GM18519 (cell line): Measurements from ENCODE around the gene CGREF1.
A peak's percentile ranks its signal among the peaks of the same experiment; 100 is the strongest.
"Not testable (repeated sequence)": the region's sequence is repeated elsewhere in the genome, so short reads cannot be mapped to it uniquely, and the experiment has no call there.

ENCODE experiments used
- ATAC-seq: cut with Tn5 transposase; IDR thresholded peaks from one replicate; pipeline ENCODE4 v1.9.1; 2021; ENCODE audit warnings: mild to moderate bottlenecking, moderate library complexity; ENCODE audit not compliant: unreplicated experiment, low FRiP score

CGREF1 gene

GRCh38 chr2:27138111-27138510 lies 19.2 kb upstream of the CGREF1 start:
- no peak for ATAC-seq

DNA sequence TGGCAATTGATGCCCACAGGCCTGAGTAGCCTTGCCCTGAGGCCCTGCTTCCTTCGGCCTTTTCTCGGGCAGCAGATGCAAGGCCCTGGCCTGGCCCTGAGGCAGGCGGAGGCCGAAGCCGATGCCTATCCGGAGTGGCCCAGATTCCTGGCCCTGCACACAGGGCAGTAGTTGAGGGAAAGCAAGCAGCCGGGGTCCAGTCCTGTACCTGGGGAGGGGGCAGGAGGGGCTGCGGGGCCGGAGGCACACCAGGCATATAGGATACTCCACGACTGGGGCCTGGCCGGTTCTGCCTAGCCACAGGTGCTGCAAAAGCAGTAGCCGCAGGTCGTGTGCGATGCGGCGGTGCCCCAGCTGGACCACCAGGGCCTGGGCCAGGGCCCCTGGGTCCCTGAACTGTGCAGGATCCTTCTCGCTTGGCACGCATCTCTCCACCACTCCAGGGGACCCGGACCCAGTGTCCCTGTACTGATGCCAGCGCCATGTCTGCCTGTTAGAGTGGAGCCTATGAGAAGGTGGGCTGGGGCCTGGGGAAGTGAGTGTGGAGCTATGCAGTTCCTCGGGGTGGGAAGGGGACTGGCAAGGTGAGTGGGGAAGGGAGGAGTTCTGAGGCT lies 18.5 kb upstream of the CGREF1 start:
- ATAC-seq: no peak

DNA sequence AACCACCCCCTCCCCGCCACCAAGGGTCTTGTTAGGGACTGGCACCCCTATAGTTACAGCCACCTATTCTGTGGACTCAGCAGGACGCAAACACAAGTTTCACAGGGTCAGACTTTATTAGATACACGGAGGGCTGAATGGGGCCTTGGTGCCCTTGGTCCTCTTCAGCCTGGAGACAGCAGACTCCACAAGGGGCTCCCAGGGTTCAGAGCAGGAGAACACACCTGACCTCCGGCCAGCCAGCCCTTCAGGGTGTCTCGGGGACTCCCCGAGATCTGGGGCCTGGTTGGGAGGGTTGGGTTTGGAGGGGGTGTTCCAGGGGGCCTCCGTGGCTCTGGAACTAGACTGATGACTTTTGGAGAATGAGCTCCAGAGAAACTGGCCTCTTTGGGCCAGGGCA lies 17.8 kb upstream of the CGREF1 start:
- no peak for ATAC-seq

GRCh38 chr2:27135478-27135955 lies 16.6 kb upstream of the CGREF1 start:
- ATAC-seq: no peak

- ATAC-seq: no peak
These were observed 16.0 kb upstream of the CGREF1 start for GRCh38 chr2:27134781-27135477.

- peak; percentile 72 for ATAC-seq
These were observed 15.2 kb upstream of the CGREF1 start, which contains the start of gene PREB for GRCh38 chr2:27133905-27134780. PREB (minus strand) TSS chr2:27134636; CDS start chr2:27134421, 215 bp downstream.

DNA sequence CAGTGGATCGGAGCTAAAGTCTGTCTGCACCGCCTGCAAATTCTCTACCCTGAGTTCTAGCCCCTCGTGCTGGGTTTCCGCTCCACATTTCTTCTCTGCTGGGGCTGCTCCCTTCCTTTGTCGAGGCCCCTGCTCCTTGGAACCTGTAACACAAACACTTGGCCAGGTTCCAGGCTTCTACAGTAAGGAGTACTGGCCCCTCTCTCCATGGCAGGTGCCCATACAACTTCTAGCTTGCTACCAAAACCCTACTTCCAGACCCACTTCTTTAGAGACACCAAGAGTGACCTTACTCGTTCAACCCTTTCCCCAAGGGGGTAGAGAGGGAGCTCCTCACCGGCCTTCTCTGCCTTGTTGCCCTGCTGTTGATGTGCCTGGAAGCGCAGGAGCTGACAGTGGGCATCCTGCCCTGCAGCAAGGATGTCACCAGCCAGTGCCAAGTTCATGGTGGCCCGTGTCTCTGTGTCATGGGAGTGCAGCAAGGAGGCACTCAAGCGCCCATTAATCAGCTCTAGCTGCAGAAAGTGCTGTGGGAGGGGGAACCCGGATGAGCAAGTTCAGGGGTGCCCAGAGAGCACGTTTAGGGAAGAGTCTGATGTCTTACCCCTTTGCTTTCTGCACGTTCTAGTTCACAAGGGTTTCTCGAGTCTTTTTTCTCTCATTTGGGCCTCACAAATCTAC lies 14.4 kb upstream of the CGREF1 start:
- no peak for ATAC-seq

- no peak for ATAC-seq
These were observed 12.5 kb upstream of the CGREF1 start for GRCh38 chr2:27131429-27131828.

DNA sequence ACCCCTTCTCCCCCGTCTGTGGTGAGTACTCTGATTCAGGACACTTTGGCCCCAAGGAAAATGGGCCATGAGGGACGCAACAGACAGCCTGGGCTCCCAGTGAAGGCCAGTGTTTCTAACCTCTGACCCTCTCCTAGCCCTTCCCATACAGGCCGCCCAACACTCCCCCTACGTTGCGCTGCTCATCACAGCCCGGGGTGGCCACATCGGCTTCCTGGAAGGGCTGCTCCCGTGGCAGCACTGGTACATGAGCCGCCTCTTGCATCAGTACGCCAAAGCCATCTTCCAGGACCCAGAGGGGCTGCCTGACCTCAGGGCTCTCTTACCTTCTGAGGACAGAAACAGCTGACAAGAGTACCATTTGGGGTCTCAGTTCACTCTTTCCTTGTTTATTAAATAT lies 11.5 kb upstream of the CGREF1 start:
- ATAC-seq: no peak

DNA sequence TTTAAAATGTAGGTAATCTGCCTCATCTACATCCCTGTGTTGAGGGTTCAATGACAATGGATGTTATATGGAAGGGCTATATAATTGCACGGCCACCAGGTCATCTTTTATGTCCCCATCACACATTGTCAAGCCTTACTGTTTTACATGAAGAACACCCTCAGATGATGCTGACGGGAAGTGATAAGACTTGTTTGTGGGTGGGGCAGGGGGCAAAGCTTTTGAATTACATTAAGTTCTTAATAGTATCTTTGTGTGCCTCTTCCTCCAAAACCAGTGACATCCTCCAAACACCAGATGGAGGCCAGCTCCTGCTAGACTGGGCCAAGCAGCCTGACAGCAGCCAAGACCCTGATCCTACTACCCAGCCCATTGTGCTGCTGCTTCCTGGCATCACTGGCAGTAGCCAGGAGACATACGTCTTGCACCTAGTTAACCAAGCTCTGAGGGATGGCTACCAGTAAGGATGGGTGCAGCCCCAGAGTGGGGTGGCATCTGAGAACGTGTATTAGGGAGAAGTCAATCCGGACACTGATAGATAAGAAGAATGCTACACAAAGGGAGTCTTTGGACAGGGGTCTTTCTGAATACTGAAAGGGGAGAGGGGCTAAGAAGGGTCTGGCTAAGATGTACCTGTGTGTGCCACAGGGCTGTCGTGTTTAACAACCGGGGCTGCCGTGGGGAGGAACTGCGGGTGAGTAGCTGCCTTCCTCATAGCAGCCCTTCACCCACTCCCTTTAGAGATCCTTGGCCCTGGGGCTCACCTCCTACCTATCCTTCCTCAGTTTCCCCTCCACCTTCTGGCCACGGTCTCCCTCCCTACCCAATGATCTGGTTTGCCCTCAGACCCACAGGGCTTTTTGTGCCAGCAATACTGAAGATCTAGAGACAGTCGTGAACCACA lies 10.0 kb upstream of the CGREF1 start:
- no peak for ATAC-seq

GRCh38 chr2:27127883-27128667 lies 9.1 kb upstream of the CGREF1 start:
- ATAC-seq: no peak

- no peak for ATAC-seq
These were observed 7.4 kb upstream of the CGREF1 start for GRCh38 chr2:27126252-27126710.

DNA sequence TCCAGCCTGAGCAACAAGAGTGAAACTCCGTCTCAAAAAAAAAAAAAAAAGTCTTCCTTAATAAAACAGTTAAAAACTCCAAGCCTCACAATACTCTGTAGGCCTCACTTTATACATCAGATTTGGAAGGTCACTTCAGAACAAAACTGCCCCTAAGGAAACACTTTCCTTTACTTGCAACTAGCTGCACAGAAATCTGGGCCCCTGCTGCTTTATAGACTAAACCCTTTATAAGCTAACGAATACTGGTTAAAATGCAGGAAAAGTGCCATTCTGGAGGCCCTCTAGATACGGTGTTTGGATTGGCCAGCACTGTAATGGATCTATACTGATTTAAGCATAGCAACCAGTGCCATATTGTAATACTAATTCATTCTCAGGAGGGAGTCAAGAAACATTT lies 6.2 kb upstream of the CGREF1 start:
- ATAC-seq: no peak

DNA sequence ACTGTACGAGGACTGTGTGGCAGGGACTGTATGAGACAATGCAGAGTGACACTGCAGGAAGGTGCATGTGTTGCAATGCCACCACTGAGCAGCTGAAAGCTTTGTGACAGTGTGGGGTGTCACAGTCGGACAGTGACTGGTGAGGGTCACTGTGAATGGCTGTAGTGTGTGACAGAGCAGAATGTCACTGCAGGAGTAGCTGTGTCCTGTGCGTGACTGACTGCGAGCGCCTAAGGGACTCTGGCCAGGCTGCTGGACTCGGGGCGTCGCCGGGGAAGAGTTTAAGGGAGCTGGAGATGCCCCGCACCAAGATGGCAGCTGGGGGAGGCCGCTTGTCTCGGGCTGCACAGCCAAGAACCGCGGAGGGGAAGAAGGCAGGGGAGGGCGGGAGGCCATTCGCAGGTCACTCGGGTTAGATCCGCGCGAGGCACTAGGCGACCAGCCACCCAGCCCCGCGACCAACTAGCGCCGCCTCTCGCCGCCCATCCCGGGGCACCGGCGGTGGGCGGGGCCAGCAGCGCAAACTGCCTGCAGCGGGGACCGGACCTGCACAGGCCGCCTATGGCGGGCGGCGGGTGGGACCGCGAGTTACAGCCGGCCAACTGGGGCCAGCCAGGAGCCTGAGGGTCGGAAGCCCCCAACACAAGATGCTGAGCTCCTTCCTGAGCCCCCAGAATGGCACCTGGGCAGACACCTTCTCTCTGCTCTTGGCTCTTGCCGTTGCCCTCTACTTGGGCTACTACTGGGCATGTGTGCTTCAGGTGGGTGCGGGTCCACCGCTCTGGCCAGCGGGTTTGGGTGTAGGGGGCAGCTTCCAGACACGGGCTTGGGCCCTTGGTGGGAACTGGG lies 4.6 kb upstream of the CGREF1 start, which contains the start of gene ABHD1:
Gene ABHD1 (plus strand): TSS at position 514 of the 849 bp plus-strand sequence. CDS start 134 bp downstream, at position 648.
- no peak for ATAC-seq

GRCh38 chr2:27122791-27123190 lies 3.9 kb upstream of the CGREF1 start:
- no peak for ATAC-seq

DNA sequence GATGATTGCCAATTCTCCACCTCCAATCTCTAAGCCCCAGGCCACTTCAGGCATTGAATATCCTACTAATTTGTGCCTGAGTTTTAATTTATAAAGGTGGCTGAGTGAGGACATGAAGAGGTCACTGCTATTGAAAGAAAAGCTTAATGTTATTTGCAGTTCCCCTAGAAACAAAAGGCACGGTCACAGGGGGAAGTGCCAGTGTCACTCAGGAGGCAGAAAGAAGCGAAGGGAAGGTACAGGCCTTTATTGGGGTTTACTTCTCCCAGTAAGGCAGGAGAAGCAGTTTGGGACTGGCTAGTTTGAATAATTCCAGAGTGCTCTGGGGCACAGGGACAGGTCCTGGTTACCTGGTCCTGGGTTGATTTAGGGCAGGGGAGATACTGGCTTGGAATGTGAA lies 3.0 kb upstream of the CGREF1 start:
- no peak for ATAC-seq

- not testable (repeated sequence) for ATAC-seq
These were observed 372 bp upstream of the CGREF1 start for GRCh38 chr2:27119330-27119670.

- no peak for ATAC-seq
These were observed 868 bp downstream of the CGREF1 start for GRCh38 chr2:27117995-27118524.
